Fibroblast of lung (primary cell): ENCODE results near the gene PIK3R3. TPM values are rescaled to one million over a fixed set of nuclear protein-coding genes. Genes with fewer than 3 reads are reported as not detected.

Source experiments
- DNase-seq, 2 donors: peaks; one replicate each; pipeline versions ENCODE4 v3.0.0 to v3.0.0-alpha.2; 2010; ENCODE audit warnings: low read depth in 2 of 2
- H2AFZ ChIP-seq: 2 replicates; pipeline ENCODE4 v1.5.1; 2012; ENCODE audit warnings: low read length, control low read depth, inconsistent platforms
- H3K27ac ChIP-seq: 2 replicates; pipeline ENCODE4 v1.5.1; 2011; ENCODE audit warnings: low read length, control low read depth; ENCODE audit not compliant: insufficient read depth
- H3K27me3 ChIP-seq: 2 replicates; pipeline ENCODE4 v1.5.1; 2011; ENCODE audit warnings: mild to moderate bottlenecking, low read length; ENCODE audit not compliant: control insufficient read depth, insufficient read depth
- H3K36me3 ChIP-seq: 2 replicates; pipeline ENCODE4 v1.5.1; 2011; ENCODE audit warnings: low read length; ENCODE audit not compliant: control insufficient read depth, insufficient read depth
- H3K4me1 ChIP-seq: 2 replicates; pipeline ENCODE4 v1.5.1; 2011; ENCODE audit warnings: low read length; ENCODE audit not compliant: control insufficient read depth, insufficient read depth; ENCODE audit errors: extremely low read depth
- H3K4me2 ChIP-seq: 2 replicates; pipeline ENCODE4 v1.5.1; 2011; ENCODE audit warnings: low read length, control low read depth; ENCODE audit not compliant: insufficient read depth; ENCODE audit errors: extremely low read depth
- H3K4me3 ChIP-seq, 4 experiments: fragments of 200-600 bp in 1 of 4; sonication (generic) in 1 of 4; replicated peaks in 1 of 4; 2 replicates each; pipeline ENCODE4 v1.5.1; 2011 to 2016; ENCODE audit warnings: low read length in 4 of 4, low read depth in 3 of 4, mild to moderate bottlenecking in 3 of 4, control low read depth in 2 of 4, inconsistent platforms in 1 of 4, mixed read lengths in 1 of 4; ENCODE audit not compliant: insufficient read depth in 1 of 4; ENCODE audit errors: control extremely low read depth in 1 of 4
- H3K79me2 ChIP-seq: 2 replicates; pipeline ENCODE4 v1.5.1; 2012; ENCODE audit warnings: mild to moderate bottlenecking, low read length, inconsistent platforms; ENCODE audit not compliant: control insufficient read depth, insufficient read depth
- H3K9ac ChIP-seq: 2 replicates; pipeline ENCODE4 v1.5.1; 2011; ENCODE audit warnings: mild to moderate bottlenecking, low read length, control low read depth; ENCODE audit not compliant: insufficient read depth
- H3K9me3 ChIP-seq: 2 replicates; pipeline ENCODE4 v1.5.1; 2012; ENCODE audit warnings: low read depth, low read length; ENCODE audit not compliant: control insufficient read depth, insufficient read depth
- H4K20me1 ChIP-seq: 2 replicates; pipeline ENCODE4 v1.5.1; 2011; ENCODE audit warnings: low read length; ENCODE audit not compliant: control insufficient read depth, insufficient read depth; ENCODE audit errors: extremely low read depth
- EZH2 ChIP-seq: IDR thresholded peaks from 2 replicates; pipeline ENCODE4 v1.5.1; 2012; ENCODE audit warnings: low read length, control low read depth, mild to moderate bottlenecking; ENCODE audit errors: missing control alignments
- polyA plus RNA-seq, 2 donors: library from polyadenylated mRNA; depleted of rRNA in 1 of 2; stranded (reverse) in 1 of 2; unstranded in 1 of 2; fragments of >200 nt; gene quantifications; 2 replicates each; pipeline ENCODE4 v1.2.1, GENCODE V29; 2011 to 2012; ENCODE audit warnings: missing spikeins in 1 of 2
- total RNA-seq: library from RNA; depleted of rRNA; stranded (reverse); fragments of >200 nt; gene quantifications from 2 replicates; pipeline ENCODE4 v1.2.1, GENCODE V29; 2014
- TF ChIP-seq, protein P1 (sequence below), 2 donors: IDR thresholded peaks in 1 of 2; conservative IDR thresholded peaks in 1 of 2; 1 replicate in 1 of 2; 2 replicates in 1 of 2; pipeline ENCODE4 v1.5.1; 2011 to 2012; ENCODE audit warnings: low read length in 2 of 2, control low read depth in 1 of 2, inconsistent platforms in 1 of 2, low read depth in 1 of 2, mild to moderate bottlenecking in 1 of 2

PIK3R3 gene
- total and polyA plus RNA-seq, 2 donors (not counting 1 experiment from before 2014, with no cell fraction given): 3.3 to 4.1 TPM

- Histone ChIP-seq H3K27ac (no peak overlapping the region), H3K36me3 (no peaks in the 10 kb centered on the region), H3K27me3 (no peaks in the 10 kb centered on the region), H4K20me1 (no peaks in the 10 kb centered on the region), H3K4me3 (no peak overlapping the region), H3K79me2 (no peaks in the 10 kb centered on the region), H2AFZ (no peak overlapping the region), H3K9ac (no peak overlapping the region), H3K4me2 (no peak overlapping the region), H3K9me3 (no peaks in the 10 kb centered on the region), H3K4me1 (no peaks in the 10 kb centered on the region)
- no peak for TF ChIP-seq EZH2
- TF ChIP-seq, protein P1, sequence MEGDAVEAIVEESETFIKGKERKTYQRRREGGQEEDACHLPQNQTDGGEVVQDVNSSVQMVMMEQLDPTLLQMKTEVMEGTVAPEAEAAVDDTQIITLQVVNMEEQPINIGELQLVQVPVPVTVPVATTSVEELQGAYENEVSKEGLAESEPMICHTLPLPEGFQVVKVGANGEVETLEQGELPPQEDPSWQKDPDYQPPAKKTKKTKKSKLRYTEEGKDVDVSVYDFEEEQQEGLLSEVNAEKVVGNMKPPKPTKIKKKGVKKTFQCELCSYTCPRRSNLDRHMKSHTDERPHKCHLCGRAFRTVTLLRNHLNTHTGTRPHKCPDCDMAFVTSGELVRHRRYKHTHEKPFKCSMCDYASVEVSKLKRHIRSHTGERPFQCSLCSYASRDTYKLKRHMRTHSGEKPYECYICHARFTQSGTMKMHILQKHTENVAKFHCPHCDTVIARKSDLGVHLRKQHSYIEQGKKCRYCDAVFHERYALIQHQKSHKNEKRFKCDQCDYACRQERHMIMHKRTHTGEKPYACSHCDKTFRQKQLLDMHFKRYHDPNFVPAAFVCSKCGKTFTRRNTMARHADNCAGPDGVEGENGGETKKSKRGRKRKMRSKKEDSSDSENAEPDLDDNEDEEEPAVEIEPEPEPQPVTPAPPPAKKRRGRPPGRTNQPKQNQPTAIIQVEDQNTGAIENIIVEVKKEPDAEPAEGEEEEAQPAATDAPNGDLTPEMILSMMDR (conservative IDR thresholded peaks at IDR 0.05 in 1 of 2, IDR thresholded peaks at IDR 0.05 in 1 of 2; ENCODE audit: low read depth in 1 of 2, low read length in 2 of 2): no peak
- DNase-seq: no peak
These were observed 56.1 kb downstream of the PIK3R3 start for GRCh38 chr1:46076343-46076742.

DNA sequence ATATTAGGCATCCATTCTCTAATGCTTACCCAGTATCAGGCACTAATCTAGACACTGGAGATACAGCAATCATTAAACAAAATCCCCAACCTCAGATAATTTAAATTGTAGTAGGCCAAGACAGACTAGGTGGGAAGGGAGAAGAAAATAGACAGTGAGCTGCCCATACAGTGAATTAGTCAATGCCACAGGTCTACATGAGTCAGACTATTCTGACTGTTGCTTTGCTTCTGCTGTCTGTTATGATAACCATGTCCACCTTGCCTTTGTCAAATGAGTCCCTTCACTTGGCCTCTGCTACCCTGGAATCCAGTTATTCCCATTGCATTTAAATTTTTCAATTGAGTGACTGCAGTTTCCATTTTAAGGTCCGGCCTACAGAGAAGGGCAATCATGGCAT lies 59.5 kb downstream of the PIK3R3 start:
- Histone ChIP-seq H3K4me3 (no peak overlapping the region), H3K79me2 (no peaks in the 10 kb centered on the region), H3K9me3 (no peaks in the 10 kb centered on the region), H4K20me1 (no peaks in the 10 kb centered on the region), H3K27me3 (no peaks in the 10 kb centered on the region), H3K4me1 (no peaks in the 10 kb centered on the region), H3K36me3 (no peaks in the 10 kb centered on the region), H3K27ac (no peak overlapping the region), H3K9ac (no peak overlapping the region), H3K4me2 (no peak overlapping the region), H2AFZ (no peak overlapping the region)
- peak in 1 of 2 donors; percentile 13 for DNase-seq
- no peak for TF ChIP-seq EZH2
- TF ChIP-seq, protein P1 (conservative IDR thresholded peaks at IDR 0.05 in 1 of 2, IDR thresholded peaks at IDR 0.05 in 1 of 2; ENCODE audit: low read depth in 1 of 2, low read length in 2 of 2): no peak

DNA sequence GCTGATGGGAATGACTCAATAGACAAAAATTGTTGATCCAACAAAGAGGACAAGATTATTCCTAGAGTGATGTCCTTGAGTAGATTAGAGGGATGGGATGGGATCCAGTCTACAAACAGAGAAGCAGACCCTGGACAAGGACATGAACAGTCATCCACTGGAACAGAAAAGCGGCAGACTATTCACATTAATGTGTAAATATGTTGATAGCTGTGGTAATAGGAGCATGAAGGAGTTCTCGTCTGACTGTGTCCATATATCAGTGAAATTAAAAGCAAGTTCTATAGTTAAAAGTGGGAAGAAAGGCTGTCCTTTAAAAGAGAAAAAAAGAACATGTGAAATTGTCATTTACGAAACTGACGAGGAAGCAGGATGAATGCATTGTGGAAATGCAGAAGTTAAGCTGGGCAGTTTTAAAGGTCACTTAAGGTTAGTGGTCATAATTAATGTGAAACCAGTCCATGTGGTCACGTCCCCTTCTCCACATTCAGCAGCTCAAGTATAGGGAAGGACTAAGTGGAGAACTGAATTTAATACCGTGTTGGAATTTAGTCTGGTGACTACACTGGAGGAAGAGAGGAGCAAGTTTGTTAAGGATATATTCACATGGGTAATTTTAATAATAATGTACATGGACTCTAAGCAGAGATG lies 62.1 kb downstream of the PIK3R3 start:
- Histone ChIP-seq H2AFZ (no peak overlapping the region), H3K9me3 (no peaks in the 10 kb centered on the region)
- no peak for DNase-seq

More for the DNA sequence above, 62.1 kb downstream of the PIK3R3 start:
- Histone ChIP-seq H3K4me3 (no peak overlapping the region), H3K79me2 (no peaks in the 10 kb centered on the region), H3K9ac (no peak overlapping the region), H3K4me1 (no peaks in the 10 kb centered on the region), H3K36me3 (no peaks in the 10 kb centered on the region), H4K20me1 (no peaks in the 10 kb centered on the region), H3K27ac (no peak overlapping the region), H3K4me2 (no peak overlapping the region), H3K27me3 (no peaks in the 10 kb centered on the region)
- no peak for TF ChIP-seq EZH2
- TF ChIP-seq, protein P1 (conservative IDR thresholded peaks at IDR 0.05 in 1 of 2, IDR thresholded peaks at IDR 0.05 in 1 of 2; ENCODE audit: low read depth in 1 of 2, low read length in 2 of 2): no peak
